HCT116 (cell line): Measurements from ENCODE around the gene TPM4. TPM values are rescaled to one million over a fixed set of nuclear protein-coding genes. Genes with fewer than 3 reads are reported as not detected.

Experiments used
- ATAC-seq: fragments of 200-7000 bp; cut with Tn5 transposase; 2 replicates; pipeline ENCODE4 v1.9.1; 2020; ENCODE audit warnings: mild to moderate bottlenecking, moderate library complexity
- BruUV-seq: library from RNA; stranded (reverse); fragments of 400-500 nt; replicated peaks from 2 replicates; lab custom pipeline; 2021; lab: Mats Ljungman, UMichigan
- CTCF ChIA-PET: fragments of 300-600 bp; sonication (Branson Sonifier 250); formaldehyde crosslinking; loops from one replicate; lab custom pipeline; 2021; ENCODE audit warnings: antibody characterized with exemption; lab: Charles Lee
- POLR2A ChIA-PET: fragments of 300-600, 350-600 bp; sonication (Branson Sonifier 250); formaldehyde crosslinking; loops from one replicate; lab custom pipeline; 2021; ENCODE audit warnings: antibody characterized with exemption; lab: Charles Lee
- RAD21 ChIA-PET, 2 experiments: fragments of 300-600 bp; sonication (Branson Sonifier 250); formaldehyde crosslinking; loops; one replicate each; lab custom pipeline; 2023; ENCODE audit warnings: low total read pairs in 2 of 2; ENCODE audit not compliant: uncharacterized antibody in 2 of 2, unreplicated experiment in 2 of 2, low non-redundant PET in 1 of 2; lab: Charles Lee
- DNase-seq: peaks from one replicate; pipeline ENCODE4 v3.0.0-alpha.2; 2010; ENCODE audit warnings: low read depth, low spot score
- H2AFZ ChIP-seq: fragments of 200-600 bp; shearing (Covaris generic), sonication (generic); 2 replicates; pipeline ENCODE4 v1.6.1; 2017; ENCODE audit warnings: low read depth, mixed run types, mixed read lengths, antibody characterized with exemption, low read length; ENCODE audit not compliant: poor library complexity, severe bottlenecking
- H3K27ac ChIP-seq: 2 replicates; pipeline ENCODE4 v1.5.1; 2012; ENCODE audit warnings: low read depth, low read length
- H3K27me3 ChIP-seq: fragments of 200-600 bp; sonication (generic); 2 replicates; pipeline ENCODE4 v1.6.1; 2016; ENCODE audit warnings: mixed run types, low read length, mixed read lengths; ENCODE audit not compliant: insufficient read depth
- H3K36me3 ChIP-seq, 2 experiments: fragments of 200-500 bp in 1 of 2; fragments of 200-600 bp in 1 of 2; sonication (Bioruptor generic) in 1 of 2; sonication (generic) in 1 of 2; 2 replicates each; pipeline versions ENCODE4 v1.5.1 to v1.6.1; 2014 to 2016; ENCODE audit warnings: low read length in 2 of 2, inconsistent platforms in 1 of 2, mixed read lengths in 1 of 2, mixed run types in 1 of 2; ENCODE audit not compliant: insufficient read depth in 2 of 2, control insufficient read depth in 1 of 2
- H3K4me1 ChIP-seq, 2 experiments: fragments of 200-600 bp in 1 of 2; sonication (generic) in 1 of 2; 2 replicates each; pipeline versions ENCODE4 v1.5.1 to v1.6.1; 2012 to 2017; ENCODE audit warnings: low read length in 2 of 2, inconsistent platforms in 1 of 2, mild to moderate bottlenecking in 1 of 2, mixed read lengths in 1 of 2, mixed run types in 1 of 2, moderate library complexity in 1 of 2; ENCODE audit not compliant: insufficient read depth in 2 of 2, control insufficient read depth in 1 of 2
- H3K4me2 ChIP-seq: fragments of 200-600 bp; sonication (generic); 2 replicates; pipeline ENCODE4 v1.6.1; 2017; ENCODE audit warnings: mixed run types, low read length, mixed read lengths
- H3K4me3 ChIP-seq, 2 experiments: fragments of 200-600 bp in 1 of 2; sonication (generic) in 1 of 2; replicated peaks in 1 of 2; 2 replicates each; pipeline ENCODE4 v1.5.1; 2011 to 2016; ENCODE audit warnings: low read length in 2 of 2, control low read depth in 1 of 2, low read depth in 1 of 2, mild to moderate bottlenecking in 1 of 2, mixed read lengths in 1 of 2, mixed run types in 1 of 2
- H3K79me2 ChIP-seq: fragments of 200-600 bp; sonication (generic); 2 replicates; pipeline ENCODE4 v1.6.1; 2017; ENCODE audit warnings: mild to moderate bottlenecking, mixed run types, low read length, moderate library complexity, mixed read lengths; ENCODE audit not compliant: insufficient read depth
- H3K9ac ChIP-seq: fragments of 200-600 bp; sonication (generic); 2 replicates; pipeline ENCODE4 v1.6.1; 2016; ENCODE audit warnings: low read length, mixed read lengths
- H3K9me2 ChIP-seq: fragments of 200-600 bp; sonication (generic), shearing (Covaris generic); 2 replicates; pipeline ENCODE4 v1.6.1; 2017; ENCODE audit warnings: mixed run types, mild to moderate bottlenecking, moderate library complexity; ENCODE audit not compliant: insufficient read depth
- H3K9me3 ChIP-seq, 2 experiments: fragments of 200-500 bp in 1 of 2; fragments of 200-600 bp in 1 of 2; sonication (Bioruptor generic) in 1 of 2; sonication (generic) in 1 of 2; 2 replicates each; pipeline ENCODE4 v1.6.1; 2014 to 2017; ENCODE audit warnings: low read length in 2 of 2, mixed read lengths in 2 of 2, inconsistent platforms in 1 of 2, low read depth in 1 of 2, mild to moderate bottlenecking in 1 of 2, mixed run types in 1 of 2, moderate library complexity in 1 of 2; ENCODE audit not compliant: control insufficient read depth in 1 of 2, insufficient read depth in 1 of 2
- H4K20me1 ChIP-seq: fragments of 200-600 bp; sonication (generic), shearing (Covaris generic); 2 replicates; pipeline ENCODE4 v1.6.1; 2017; ENCODE audit warnings: mixed run types, mild to moderate bottlenecking, moderate library complexity; ENCODE audit not compliant: insufficient read depth
- CBX3 ChIP-seq: IDR thresholded peaks from 2 replicates; pipeline ENCODE4 v1.6.1; 2012; ENCODE audit warnings: low read depth
- CEBPB ChIP-seq: IDR thresholded peaks from 2 replicates; pipeline ENCODE4 v1.6.1; 2012; ENCODE audit warnings: low read depth
- EGR1 ChIP-seq: IDR thresholded peaks from 2 replicates; pipeline ENCODE4 v1.6.1; 2012; ENCODE audit warnings: low read depth
- EZH2 ChIP-seq: fragments of 200-600 bp; sonication (generic); IDR thresholded peaks from 2 replicates; pipeline ENCODE4 v1.6.1; 2017; ENCODE audit warnings: antibody characterized with exemption, mixed run types
- JUND ChIP-seq: IDR thresholded peaks from 2 replicates; pipeline ENCODE4 v1.6.1; 2012
- POLR2A ChIP-seq: IDR thresholded peaks from 2 replicates; pipeline ENCODE4 v1.7.0; 2011; ENCODE audit warnings: borderline replicate concordance; ENCODE audit not compliant: insufficient read depth, insufficient read length; ENCODE audit errors: extremely low read depth
- POLR2AphosphoS5 ChIP-seq: IDR thresholded peaks from 2 replicates; pipeline ENCODE4 v1.6.1; 2011; ENCODE audit warnings: mild to moderate bottlenecking, low read depth, low read length, moderate library complexity
- ZFX ChIP-seq: fragments of 450-650 bp; IDR thresholded peaks from 2 replicates; pipeline ENCODE4 v1.6.1; 2017
- intact Hi-C: fragments of 100-400 bp; cut with micrococcal nuclease; formaldehyde crosslinking; loops from 2 replicates; pipeline ENCODE4 v1.10.0; 2022
- total RNA-seq: library from RNA; stranded (reverse); gene quantifications from one replicate; pipeline ENCODE4 v1.2.1, GENCODE V29; 2021; ENCODE audit not compliant: unreplicated experiment
- TF ChIP-seq, protein P1 (sequence below): IDR thresholded peaks from 2 replicates; pipeline ENCODE4 v1.6.1; 2011; ENCODE audit warnings: mild to moderate bottlenecking, low read length, moderate library complexity; ENCODE audit not compliant: insufficient replicate concordance; ENCODE audit errors: extremely low read depth
- TF ChIP-seq, protein P2 (sequence below): IDR thresholded peaks from 2 replicates; pipeline ENCODE4 v1.6.1; 2012; ENCODE audit warnings: low read depth

Gene TPM4
- total RNA-seq, 1 experiment from 2014 or later, result 275 TPM

- TF ChIP-seq, protein P1, sequence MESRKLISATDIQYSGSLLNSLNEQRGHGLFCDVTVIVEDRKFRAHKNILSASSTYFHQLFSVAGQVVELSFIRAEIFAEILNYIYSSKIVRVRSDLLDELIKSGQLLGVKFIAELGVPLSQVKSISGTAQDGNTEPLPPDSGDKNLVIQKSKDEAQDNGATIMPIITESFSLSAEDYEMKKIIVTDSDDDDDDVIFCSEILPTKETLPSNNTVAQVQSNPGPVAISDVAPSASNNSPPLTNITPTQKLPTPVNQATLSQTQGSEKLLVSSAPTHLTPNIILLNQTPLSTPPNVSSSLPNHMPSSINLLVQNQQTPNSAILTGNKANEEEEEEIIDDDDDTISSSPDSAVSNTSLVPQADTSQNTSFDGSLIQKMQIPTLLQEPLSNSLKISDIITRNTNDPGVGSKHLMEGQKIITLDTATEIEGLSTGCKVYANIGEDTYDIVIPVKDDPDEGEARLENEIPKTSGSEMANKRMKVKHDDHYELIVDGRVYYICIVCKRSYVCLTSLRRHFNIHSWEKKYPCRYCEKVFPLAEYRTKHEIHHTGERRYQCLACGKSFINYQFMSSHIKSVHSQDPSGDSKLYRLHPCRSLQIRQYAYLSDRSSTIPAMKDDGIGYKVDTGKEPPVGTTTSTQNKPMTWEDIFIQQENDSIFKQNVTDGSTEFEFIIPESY, result no peak
- peak; percentile 53; the same call in 1 of the 2 replicates for TF ChIP-seq ZFX
- no peak for TF ChIP-seq CEBPB
- peak; percentile 76 for TF ChIP-seq CBX3
- no peak for TF ChIP-seq POLR2A
- peak; percentile 98 for TF ChIP-seq EGR1
Observed at GRCh38 chr19:16111160-16111908, 35.0 kb downstream of the TPM4 start, which contains the start of gene RAB8A (continued).

DNA sequence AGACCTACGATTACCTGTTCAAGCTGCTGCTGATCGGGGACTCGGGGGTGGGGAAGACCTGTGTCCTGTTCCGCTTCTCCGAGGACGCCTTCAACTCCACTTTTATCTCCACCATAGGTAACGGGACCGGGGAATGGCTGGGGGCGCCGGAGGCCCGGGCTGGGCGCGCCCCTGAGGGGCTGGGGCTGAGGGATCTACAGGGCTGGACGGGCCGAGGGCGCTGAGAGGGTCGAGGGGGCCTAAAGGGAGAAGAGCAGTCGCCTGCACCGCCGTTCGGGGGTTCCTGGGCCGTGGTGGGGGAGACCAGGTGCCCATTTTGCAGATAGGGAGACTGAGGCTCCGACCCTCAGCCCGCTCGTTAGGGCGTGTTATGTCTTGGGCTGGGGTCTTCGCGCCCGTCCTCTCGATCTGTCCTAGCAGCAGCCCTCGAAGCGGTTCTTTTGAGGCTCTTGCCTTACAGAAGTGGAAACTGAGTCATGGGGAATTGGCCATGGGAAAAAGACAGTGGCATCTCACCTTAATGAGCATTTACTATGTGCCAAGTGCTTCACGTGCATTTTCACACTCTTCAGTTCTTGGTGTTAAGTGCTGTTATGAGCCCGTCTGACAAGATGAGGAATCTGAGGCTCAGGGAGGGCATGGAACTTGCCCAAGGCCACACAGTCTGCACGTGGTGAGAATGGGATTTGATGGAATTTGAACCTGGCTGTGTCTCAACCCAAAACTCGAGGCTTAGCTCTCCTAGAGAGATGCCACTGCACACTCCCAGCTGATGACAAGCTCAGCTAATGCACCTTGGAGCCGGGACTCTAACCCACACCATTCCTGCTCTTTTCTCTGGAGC is 35.8 kb downstream of the TPM4 start:
- no peaks in the 10 kb centered on the region for H3K27me3 ChIP-seq
- ChIA-PET POLR2A (no interaction called here), RAD21 (no interaction called here), CTCF (interaction anchor here (0.7 to 2.7 kb wide), 2 partner anchors 71 to 74 kb away, joined by 3 to 17 read pairs; partner anchors contain the start of gene FAM32A)
- peak overlapping the region; percentile 88 for H3K27ac ChIP-seq
- peak overlapping the region; percentile 74 to 97 for H3K4me3 ChIP-seq
- H2AFZ ChIP-seq, result no peak overlapping the region
- H3K4me1 ChIP-seq, result peaks cover 14 to 37% of the 10 kb centered on the region in 2 experiments
- ATAC-seq (peak; percentile 2; the same call in 1 of the 2 replicates), DNase-seq (no peak)
- H3K9me2 ChIP-seq, result no peaks in the 10 kb centered on the region
- no peaks in the 10 kb centered on the region for H4K20me1 ChIP-seq
- no peaks in the 10 kb centered on the region for H3K9me3 ChIP-seq
- H3K79me2 ChIP-seq, result peaks cover 54% of the 10 kb centered on the region
- H3K9ac ChIP-seq, result peak overlapping the region; percentile 99
- H3K36me3 ChIP-seq, result peaks cover 0 to 9% of the 10 kb centered on the region in 2 experiments; a peak in 3 of 4 replicates
- BruUV-seq, result TSS peak; percentile 78
- TF ChIP-seq, protein P2, sequence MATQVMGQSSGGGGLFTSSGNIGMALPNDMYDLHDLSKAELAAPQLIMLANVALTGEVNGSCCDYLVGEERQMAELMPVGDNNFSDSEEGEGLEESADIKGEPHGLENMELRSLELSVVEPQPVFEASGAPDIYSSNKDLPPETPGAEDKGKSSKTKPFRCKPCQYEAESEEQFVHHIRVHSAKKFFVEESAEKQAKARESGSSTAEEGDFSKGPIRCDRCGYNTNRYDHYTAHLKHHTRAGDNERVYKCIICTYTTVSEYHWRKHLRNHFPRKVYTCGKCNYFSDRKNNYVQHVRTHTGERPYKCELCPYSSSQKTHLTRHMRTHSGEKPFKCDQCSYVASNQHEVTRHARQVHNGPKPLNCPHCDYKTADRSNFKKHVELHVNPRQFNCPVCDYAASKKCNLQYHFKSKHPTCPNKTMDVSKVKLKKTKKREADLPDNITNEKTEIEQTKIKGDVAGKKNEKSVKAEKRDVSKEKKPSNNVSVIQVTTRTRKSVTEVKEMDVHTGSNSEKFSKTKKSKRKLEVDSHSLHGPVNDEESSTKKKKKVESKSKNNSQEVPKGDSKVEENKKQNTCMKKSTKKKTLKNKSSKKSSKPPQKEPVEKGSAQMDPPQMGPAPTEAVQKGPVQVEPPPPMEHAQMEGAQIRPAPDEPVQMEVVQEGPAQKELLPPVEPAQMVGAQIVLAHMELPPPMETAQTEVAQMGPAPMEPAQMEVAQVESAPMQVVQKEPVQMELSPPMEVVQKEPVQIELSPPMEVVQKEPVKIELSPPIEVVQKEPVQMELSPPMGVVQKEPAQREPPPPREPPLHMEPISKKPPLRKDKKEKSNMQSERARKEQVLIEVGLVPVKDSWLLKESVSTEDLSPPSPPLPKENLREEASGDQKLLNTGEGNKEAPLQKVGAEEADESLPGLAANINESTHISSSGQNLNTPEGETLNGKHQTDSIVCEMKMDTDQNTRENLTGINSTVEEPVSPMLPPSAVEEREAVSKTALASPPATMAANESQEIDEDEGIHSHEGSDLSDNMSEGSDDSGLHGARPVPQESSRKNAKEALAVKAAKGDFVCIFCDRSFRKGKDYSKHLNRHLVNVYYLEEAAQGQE, result no peak
- TF ChIP-seq EZH2 (no peak), JUND (no peak), POLR2A (peak; percentile 61), POLR2AphosphoS5 (peak; percentile 80)
- H3K4me2 ChIP-seq, result peak overlapping the region; percentile 99
- intact Hi-C loops, result loop anchor here (1.0 to 2.0 kb wide), 3 partner anchors 49 to 71 kb away; no protein-coding TSS in a partner anchor
